Stimulated activated CD8-positive, alpha-beta memory T cell treated with anti-CD3 and anti-CD28 coated beads, Interleukin-15, amount 100 ng/mL, for 24 hours (primary cell): ENCODE data around the gene ISCA1.
A peak's percentile ranks its signal among the peaks of the same experiment; 100 is the strongest.
"Not testable (repeated sequence)": the region's sequence is repeated elsewhere in the genome, so short reads cannot be mapped to it uniquely, and the experiment has no call there.

Experiments
- DNase-seq: peaks from one replicate; pipeline ENCODE4 v3.0.0-alpha.2; 2020; ENCODE audit warnings: low read depth

ISCA1 gene

DNA sequence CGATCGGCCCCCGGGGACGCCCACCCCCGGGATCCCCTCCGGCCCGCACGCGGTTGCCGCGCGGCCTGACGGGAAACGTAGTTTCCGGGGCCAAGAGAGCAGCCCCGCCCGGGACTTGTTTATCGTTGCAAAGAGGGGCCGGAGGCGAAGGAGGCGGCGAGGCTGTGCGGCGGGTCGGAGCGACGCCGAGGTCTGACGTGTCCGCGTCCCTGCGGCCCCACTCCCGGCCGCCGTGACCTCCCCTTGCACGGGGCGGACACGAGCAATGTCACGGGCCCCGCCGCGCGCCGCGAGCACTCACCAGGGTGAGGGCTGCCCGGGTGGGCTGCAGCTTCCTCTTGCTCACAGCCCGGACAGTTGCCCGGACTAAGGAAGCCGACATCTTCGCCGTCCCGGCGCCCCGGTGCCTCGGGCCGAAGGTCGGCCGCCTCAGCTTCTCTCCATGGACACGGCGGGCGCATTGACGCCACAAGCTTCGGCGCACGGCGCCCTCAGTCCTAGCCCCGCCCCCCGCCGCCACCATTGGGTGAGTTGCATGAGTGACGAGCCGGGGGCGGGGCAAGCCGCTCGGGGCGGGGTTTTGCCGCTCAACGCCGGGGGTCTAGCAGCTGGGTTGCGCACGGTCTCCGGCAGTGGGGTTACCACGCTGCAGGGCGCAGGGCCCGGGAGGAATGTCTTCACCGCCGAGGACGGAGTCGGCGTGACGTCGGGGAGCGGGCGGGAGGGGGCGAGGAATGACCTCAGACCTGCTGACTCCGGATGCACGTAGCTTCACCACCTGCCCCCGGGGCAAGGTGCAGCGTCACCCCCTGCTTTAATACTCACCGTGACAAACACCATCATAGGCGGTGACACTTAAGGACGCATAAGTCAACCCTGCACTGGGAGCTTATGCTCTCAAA is at the start of gene ISCA1:
Gene ISCA1, minus strand, starts transcription at position 462 of the 902 bp plus-strand sequence. Its CDS starts 80 bp downstream, at position 382.
- DNase-seq: peak; percentile 94

- no peak for DNase-seq
Measured at GRCh38 chr9:86330186-86330585, 47.8 kb upstream of the ISCA1 start.

- no peak for DNase-seq
Measured at GRCh38 chr9:86329649-86330048, 47.3 kb upstream of the ISCA1 start.

DNA sequence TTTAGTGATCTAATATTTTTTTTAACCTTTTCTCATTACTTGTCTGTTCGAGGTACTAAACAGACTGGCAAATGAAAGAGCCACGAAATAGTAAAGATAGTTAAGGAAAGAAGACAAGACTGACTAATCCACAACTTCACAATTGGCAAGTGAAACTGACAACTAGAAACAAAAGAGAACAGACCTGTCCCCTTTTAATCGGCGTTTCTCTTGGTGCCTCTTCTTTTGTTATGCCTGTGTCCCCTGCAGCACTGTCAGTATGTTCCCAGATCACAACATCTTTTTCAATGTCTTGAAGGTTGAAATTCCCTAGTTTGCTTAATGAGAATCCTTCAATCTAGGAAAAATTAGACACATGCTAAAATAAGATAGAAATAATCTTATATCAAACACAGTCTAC is 45.8 kb upstream of the ISCA1 start:
- no peak for DNase-seq

DNA sequence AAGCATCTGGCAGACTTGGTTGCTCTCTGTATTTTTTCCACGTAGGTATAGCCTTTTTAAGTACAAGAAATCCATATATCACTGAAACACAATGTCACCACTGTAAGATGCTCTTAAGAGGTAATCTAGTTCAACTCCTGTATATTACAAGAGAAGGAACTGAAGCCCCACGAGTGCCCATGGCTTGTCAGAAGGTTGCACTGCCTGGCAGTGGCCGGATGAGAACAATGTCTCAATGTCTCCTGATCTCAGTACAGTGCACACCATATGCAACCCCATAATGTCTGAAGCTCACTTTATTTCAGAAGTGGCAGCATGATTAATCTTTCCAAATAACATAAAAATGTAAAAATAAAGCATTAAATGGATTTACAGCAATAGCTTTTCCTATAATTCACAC is 44.2 kb upstream of the ISCA1 start:
- no peak for DNase-seq

DNA sequence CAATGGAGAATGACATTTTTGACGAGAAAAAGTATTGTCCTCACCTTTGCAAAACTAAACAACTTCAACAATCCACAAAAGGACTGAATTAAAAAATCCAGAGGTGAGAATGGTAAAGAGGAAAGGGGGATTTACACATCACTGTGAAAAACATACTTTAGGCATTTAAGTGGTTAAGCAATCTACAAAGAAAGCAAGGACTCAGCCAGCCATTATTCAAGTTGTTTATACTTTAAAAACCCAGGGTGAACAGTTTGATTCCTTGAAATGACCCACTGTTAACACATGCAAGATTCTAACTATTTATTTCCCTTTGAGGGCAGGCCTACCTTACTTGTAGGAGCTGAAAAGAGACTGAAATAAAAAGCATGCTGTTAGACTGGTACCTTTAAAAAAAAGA is 42.6 kb upstream of the ISCA1 start:
- DNase-seq: no peak

- no peak for DNase-seq
Measured at GRCh38 chr9:86324308-86324707, 42.0 kb upstream of the ISCA1 start.

GRCh38 chr9:86322973-86323644 is 40.8 kb upstream of the ISCA1 start:
- no peak for DNase-seq

DNA sequence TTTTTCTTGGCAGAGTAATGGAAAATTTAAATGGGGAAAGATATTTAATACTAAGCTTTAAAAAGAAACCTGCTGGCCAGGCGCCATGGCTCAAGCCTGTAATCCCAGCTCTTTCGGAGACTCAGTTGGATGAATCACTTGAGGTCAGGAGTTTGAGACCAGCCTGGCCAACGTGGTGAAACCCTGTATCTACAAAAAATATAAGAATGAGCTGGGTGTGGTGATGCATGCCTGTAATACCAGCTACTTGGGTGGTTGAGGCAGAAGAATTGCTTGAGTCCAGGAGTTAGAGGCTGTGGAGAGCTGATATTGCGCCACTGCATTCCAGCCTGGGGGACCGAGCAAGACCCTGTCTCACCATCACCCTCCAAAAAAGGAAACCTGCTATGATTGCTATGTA is 39.0 kb upstream of the ISCA1 start:
- DNase-seq: no peak

DNA sequence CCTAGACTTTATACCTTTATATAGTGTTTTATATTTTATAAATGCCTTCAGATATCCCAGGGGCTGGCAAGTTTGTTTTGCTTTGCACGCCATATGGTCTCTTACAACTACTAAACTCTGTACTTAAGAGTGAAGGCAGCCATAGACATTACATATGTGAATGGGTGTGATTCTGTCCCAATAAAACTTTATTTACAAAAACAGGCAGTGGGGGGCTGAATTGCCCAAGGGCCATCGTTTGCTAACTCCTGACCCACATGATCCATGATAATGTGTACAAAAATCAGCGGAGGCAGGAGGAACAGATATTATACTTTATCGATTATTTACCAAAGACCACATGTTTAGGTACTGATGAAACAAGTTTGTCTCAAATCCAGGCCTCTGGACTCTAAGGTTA is 35.8 kb upstream of the ISCA1 start:
- DNase-seq: no peak

GRCh38 chr9:86315078-86315477 is 32.7 kb upstream of the ISCA1 start:
- no peak for DNase-seq

DNA sequence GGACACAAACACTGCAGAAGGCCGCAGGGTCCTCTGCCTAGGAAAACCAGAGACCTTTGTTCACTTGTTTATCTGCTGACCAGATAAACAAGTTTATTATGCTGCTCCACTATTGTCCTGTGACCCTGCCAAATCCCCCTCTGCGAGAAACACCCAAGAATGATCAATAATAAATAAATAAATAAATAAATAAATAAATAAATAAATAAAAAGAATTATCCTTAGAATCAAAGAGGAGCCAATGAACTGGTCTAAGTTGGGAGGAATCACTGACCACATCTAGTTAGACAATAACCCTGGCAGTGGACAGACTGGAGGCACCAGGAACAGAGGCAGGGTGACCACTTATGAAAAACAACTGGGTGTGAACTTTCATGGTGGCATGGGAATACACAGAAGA is 30.6 kb upstream of the ISCA1 start:
- DNase-seq: not testable (repeated sequence)

- no peak for DNase-seq
Measured at GRCh38 chr9:86308687-86309086, 26.3 kb upstream of the ISCA1 start.

DNA sequence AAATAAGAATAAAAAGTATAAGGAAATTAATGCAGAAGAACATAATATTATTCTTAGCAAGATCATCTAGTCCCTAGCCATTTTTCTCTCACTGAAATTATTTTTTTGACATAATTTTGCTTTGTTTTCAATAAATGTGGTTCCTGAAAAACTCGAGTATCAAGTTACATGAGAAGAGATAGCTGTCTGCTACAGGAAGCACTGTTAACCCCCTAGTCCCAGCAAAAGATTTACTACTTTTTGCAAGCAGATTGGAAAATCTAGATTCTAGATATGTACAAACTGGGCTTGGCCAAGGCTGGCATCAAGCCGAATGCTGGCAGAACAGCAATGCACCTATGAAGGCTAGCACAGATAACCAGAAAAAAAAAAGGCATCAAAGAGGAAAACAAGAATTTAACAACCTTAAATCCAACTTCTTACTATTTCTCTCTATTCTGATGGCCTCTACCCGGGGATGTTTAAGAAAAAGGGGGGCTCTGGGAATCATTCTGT is 21.9 kb upstream of the ISCA1 start:
- DNase-seq: no peak

- no peak for DNase-seq
Measured at GRCh38 chr9:86303316-86303975, 21.1 kb upstream of the ISCA1 start.

DNA sequence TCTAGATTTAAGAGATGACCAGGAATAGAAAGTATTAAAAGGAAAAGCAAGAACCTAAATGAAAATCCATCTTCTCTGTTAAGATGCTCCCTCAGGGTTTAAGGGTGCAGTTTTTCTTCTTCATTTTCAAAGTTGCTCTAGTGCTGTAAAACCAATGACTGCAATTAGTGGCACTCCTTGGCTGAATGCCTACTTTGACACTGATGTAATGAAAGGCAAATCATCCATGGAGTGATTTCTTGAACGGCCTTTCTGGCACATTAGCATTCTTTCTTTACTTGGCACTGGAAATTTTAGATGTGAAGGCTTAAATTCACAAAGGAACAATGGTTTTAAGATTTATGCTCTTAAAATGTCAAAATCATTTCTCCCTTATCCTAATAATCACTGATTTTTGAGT is 19.3 kb upstream of the ISCA1 start:
- DNase-seq: no peak

DNA sequence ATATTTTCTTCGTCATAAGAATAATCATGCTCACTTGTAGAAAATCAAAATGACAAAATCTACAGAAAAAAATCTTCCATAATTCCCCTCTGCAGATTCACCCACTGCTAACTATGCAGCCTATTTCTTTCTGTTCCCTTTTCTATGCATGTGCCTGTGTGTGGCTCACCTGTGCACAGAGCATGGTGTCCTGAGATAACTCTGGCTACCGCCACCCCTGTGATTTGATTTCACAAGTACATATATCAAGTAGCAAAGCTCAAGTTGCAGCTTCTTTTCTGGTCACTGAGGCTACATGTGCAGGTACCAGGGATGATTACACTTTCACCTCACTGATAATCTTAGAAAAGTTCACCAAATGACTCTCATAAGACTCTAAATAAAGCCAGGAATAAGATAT is 18.4 kb upstream of the ISCA1 start:
- DNase-seq: no peak

DNA sequence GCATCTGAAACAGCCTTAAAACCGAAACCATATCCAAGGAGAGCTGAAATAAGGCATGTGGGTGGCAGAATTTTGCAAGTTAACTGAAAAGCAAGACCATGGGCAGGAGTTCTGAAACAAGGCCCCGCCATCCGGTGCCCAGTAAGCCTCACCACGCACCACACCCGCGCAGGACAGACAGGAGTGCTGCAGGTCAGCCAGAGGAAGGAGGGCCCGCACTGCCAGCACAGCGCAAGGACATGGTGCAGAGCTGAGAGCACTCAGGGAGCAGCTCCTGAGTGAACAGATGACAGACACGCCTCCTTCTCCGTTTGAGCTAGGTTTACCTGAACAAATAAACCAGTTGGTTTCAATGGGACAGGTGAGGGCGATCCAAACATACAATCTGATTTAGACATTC is 16.5 kb upstream of the ISCA1 start:
- DNase-seq: no peak

DNA sequence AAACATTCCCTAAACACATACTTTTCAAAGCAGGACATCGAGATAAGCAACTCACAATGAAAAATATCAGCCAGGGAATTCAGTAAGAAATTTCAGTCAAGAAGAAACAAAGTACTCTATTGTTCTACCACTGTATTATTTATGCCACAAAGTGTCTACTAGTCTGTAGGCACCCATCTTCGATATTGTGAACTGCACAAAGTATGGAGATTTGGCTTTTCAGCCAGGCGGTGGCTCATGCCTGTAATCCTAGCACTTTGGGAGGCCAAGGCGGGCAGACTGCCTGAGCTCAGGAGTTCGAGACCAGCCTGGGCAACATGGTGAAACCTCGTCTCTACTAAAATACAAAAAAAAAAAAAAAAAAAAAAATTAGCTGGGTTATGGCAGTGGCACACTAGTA is 8.0 kb upstream of the ISCA1 start:
- not testable (repeated sequence) for DNase-seq

- no peak for DNase-seq
Measured at GRCh38 chr9:86288499-86289198, 6.3 kb upstream of the ISCA1 start.

- DNase-seq: no peak
Measured at GRCh38 chr9:86287013-86287412, 4.7 kb upstream of the ISCA1 start.

DNA sequence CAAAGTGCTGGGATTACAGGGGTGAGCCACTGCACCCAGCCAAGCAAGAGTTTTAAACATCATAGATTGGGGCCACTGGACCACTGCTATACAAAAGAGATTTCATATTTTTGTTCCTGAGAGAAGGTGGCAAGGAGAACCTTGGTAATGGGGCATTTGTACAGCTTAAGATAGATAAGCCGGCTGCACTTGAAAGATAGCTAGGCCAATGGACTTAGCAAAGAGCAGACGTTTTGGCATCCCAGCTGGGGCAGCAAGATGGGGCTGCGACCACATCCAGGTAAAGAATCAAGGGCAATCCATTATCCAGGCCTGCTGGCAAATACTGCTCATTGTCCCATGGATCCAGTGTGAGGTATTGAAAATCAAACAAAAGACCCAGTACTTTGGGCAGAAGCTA is 3.9 kb upstream of the ISCA1 start:
- no peak for DNase-seq
